Activated T-cell treated with anti-CD3 and anti-CD28 coated beads for 24 hours (primary cell): ENCODE data around the gene NMB.
"Not testable (repeated sequence)": the region's sequence is repeated elsewhere in the genome, so short reads cannot be mapped to it uniquely, and the experiment has no call there.

Experiments
- DNase-seq: peaks from one replicate; pipeline ENCODE4 v3.0.0-alpha.2; 2020; ENCODE audit warnings: low read depth

NMB gene

GRCh38 chr15:84654689-84655453 is 3.1 kb downstream of the NMB start:
- DNase-seq: peak; percentile 70

DNA sequence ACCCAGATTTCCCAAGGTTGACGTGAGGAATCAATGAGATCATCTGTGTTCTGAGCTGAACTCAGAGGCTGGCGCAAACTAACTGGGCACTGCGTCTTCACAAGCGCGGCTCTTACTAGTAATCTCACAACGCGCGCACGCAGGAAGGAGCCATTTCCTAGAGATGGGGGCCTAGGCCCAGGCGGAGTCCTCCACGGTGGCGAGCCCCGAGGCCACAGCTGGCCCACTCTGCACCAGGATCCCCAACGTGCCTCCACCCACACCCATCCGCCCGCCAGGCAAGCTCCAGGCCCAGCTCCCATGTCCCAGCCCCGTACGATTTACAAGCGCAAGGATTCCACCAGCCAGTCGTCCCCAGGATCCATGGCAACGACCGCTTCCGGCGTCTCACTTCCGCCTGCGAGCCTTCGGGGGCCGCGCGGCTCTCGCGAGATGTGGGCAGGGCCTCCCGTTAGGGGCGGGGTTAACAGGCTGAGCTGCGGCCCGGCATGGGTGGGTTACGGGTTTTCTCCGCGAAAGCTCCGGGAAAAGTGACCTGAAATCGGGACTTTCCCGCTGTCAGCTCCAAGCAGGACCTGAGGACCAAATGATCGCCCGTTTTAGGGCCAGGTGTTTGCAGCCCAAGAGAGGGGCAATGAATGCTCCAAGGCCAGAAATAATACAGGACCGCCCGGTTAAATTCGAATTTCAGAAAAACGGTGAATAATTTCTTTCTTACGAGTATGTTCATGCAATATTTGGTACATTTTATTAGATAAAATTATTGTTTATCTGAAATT is 3.9 kb downstream of the NMB start, which contains the start of gene WDR73:
WDR73 (minus strand) TSS at position 374 of the 779 bp plus-strand sequence; CDS start at position 365, 9 bp downstream.
- peak; percentile 95 for DNase-seq

GRCh38 chr15:84653584-84653909 is 4.5 kb downstream of the NMB start:
- no peak for DNase-seq

DNA sequence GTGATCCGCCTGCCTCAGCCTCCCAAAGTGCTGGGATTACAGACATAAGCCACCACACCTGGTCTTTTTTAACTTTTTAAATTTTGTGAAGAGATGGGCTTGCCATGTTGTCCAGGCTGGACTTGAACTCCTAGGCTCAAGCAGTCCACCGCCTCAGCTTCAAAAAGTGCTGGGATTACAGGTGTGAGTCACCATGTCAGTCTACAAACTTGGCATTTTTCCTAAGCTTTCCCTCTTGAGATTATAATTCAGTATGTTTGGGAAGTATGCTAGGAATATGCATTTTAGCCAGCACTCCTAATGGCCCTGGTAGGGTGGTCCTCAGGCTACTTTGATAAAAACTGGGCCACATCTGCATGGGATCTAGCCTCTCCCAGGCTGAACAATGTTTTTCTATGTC is 8.3 kb downstream of the NMB start:
- DNase-seq: no peak

GRCh38 chr15:84648539-84648938 is 9.5 kb downstream of the NMB start:
- DNase-seq: no peak

- no peak for DNase-seq
Observed at GRCh38 chr15:84647726-84648125, 10.3 kb downstream of the NMB start.

- DNase-seq: no peak
Observed at GRCh38 chr15:84645997-84646396, 12.0 kb downstream of the NMB start.

DNA sequence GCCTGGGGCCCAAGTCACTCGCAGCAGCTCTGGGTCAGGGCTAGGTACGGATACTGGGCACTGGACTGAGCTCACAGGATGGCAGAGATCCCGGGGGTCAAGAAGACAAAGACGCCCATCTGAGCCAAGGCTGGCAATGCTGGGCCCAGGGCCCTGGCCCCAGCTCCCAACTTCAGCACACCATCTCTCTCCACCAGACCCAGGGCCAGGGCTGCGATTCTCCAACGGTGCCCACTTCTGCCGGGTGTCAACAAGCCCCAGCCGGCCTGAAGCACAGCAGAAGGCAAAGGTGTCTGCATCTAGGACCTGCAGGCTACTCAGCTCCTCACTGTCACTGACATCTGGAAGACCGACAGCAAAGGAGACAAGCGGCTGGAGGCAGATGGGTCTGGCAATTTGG is 12.5 kb downstream of the NMB start:
- DNase-seq: no peak

- no peak for DNase-seq
Observed at GRCh38 chr15:84643838-84644237, 14.2 kb downstream of the NMB start.

DNA sequence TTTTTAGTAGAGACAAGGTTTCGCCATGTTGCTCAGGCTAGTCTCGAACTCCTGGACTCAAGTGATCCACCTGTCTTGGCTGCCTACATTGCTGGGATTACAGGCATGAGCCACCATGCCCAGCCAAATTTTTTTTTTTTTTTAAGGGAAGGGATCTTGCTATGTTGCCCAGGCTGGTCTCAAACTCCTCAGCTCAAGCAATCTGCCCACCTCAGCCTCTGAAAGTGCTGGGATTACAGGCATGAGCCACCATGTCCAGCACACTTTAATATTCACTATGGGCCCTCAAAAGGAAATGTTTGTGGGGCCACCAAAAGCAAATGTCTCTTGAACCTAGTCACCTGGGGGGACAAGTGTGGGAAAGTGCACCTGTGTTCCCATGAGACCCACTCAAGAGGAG is 15.4 kb downstream of the NMB start:
- DNase-seq: not testable (repeated sequence)

GRCh38 chr15:84641871-84642270 is 16.1 kb downstream of the NMB start:
- DNase-seq: not testable (repeated sequence)

DNA sequence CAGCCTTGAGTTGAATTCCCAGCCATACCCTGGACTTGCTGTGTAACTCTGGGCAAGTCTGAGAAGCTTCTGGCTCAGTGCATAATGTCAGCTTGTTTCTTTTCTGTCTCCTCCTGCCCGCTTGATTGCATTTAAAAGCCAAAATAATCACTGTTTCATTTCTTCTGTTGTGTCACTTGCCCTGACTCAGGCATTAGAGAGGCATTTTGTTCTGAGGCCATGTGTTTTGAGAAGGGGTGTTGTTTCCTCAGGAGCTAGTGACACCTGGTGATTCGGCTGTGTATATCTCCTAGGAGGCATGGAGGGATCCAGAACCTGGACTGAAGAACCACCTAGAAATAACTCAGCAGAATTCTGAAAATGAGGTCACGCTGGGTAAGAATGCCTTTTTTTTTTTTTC is 19.9 kb downstream of the NMB start:
- DNase-seq: no peak

GRCh38 chr15:84634228-84634837 is 23.7 kb downstream of the NMB start:
- DNase-seq: no peak

- peak; percentile 51 for DNase-seq
Observed at GRCh38 chr15:84633311-84634227, 24.4 kb downstream of the NMB start.

- no peak for DNase-seq
Observed at GRCh38 chr15:84631706-84632272, 26.2 kb downstream of the NMB start.

DNA sequence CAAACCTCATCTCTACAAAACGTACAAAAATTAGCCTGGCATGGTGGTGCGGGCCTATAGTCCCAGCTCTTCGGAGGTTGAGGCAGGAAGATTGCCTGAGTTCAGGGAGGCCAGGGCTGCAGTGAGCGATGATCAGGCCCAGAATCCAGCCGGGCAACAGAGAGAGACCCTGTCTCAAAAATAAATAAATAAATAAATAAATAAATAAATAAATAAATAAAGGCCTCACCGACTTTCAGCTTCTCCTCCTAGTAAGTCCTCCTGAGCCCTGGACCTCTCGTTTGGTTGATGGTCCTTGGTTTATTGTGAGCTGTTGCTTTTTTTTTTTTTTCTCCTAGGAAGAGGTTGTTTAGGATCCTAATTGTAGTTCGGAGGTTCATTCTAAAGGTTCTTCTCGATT is 29.0 kb downstream of the NMB start:
- DNase-seq: no peak

DNA sequence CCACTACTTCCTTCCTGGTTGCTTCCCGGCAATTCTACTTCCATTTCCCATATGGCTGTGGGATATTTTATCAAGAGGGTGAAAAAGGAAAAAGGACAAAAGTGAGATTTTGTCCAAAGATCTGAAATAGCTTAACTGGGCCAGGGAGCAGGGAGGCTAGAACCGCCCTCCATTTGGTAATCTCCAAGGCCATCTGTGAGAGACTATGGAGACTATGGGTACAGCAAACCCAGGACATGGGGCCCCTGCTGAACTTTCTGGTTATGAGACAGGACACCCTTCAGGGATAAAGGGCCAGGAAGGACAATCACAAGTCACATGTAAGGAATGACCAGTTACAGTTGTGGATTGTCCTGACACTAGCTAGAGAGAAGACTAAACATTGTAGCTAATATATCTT is 32.9 kb downstream of the NMB start:
- no peak for DNase-seq

DNA sequence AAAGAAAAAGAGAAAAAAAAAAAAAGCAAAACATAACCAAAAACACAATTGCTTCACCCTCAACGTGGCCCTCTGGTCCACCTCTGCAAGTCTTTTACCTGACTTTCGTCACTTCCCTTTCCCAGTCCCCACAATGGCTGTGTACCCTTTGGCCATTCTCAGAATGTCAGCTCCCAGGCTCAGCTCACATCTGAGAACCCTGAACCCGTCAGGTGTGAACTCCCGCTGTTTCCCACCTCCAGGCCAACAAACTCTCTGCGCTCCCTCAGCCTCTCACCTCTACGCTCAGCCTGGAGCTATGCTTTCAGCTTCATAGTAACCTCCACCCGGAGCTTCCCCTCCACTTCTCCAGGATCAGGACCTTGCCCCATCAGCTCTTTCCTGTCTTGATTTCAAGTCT is 33.6 kb downstream of the NMB start:
- DNase-seq: no peak

- DNase-seq: no peak
Observed at GRCh38 chr15:84621358-84621979, 36.5 kb downstream of the NMB start.

- DNase-seq: no peak
Observed at GRCh38 chr15:84620626-84621025, 37.4 kb downstream of the NMB start.

DNA sequence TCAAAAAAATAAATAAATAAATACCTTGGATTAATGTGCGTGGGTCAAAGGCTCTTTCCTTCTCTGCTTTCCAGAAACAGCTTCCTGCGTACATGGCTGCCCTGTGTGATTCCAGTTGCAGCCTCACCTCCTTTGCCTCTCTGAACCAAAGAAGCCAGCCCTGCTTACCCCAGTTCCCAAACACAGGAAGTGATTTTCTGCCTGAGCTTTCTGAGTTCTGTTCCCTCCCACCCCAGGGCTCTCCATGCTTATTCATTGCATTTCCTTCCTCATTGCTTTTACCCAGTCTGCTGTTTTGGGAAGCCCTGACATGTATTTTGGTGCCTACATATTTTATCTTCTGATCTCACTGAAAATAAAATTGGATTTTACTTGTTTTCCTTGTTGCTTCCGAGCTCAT is 41.8 kb downstream of the NMB start:
- no peak for DNase-seq
